ENCODE results near the gene ACAD8. TPM values are rescaled to one million over a fixed set of nuclear protein-coding genes. Genes with fewer than 3 reads are reported as not detected.
"Not testable (repeated sequence)": the region's sequence is repeated elsewhere in the genome, so short reads cannot be mapped to it uniquely, and the experiment has no call there.

ACAD8 gene
- total RNA-seq, 3 donors from 2014 or later = 18.2 to 19.0 (median 18.4) TPM

DNA sequence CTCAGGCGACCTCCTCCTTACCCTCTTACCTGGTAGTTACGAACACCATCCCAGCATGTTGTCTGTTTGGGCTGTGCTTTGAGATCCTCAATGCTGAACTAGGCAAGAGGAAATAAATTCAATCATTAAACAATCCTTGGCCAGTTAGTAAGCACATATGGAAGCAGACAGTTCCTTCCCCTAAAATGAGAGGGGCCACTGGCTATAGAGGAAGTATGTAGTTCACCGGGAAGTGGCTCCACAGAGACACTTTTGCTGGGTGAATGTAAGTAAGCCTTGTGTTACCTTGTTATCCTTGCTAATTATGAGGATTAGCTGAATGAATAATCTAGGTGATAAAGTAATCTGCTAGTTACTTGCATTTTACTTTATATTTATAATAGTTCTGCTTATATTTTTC is 3.1 kb upstream of the ACAD8 start:
- Mint-ChIP-seq H3K27me3 (ENCODE audit: low read depth) (no peaks in the 10 kb centered on the region), H3K36me3 (ENCODE audit: insufficient read depth) (peaks cover 26% of the 10 kb centered on the region), H3K4me3 (no peak overlapping the region), H3K9me3 (no peaks in the 10 kb centered on the region), H3K4me1 (ENCODE audit: low read depth) (peaks cover 31% of the 10 kb centered on the region)
- ATAC-seq = no peak
- no peak for DNase-seq

GRCh38 chr11:134250675-134251074 is 2.7 kb upstream of the ACAD8 start:
- no peak for DNase-seq
- H3K4me1 Mint-ChIP-seq (ENCODE audit: low read depth) = peaks cover 32% of the 10 kb centered on the region
- no peak for ATAC-seq
- H3K4me3 Mint-ChIP-seq = no peak overlapping the region
- peaks cover 26% of the 10 kb centered on the region for H3K36me3 Mint-ChIP-seq (ENCODE audit: insufficient read depth)
- H3K27me3 Mint-ChIP-seq (ENCODE audit: low read depth) = no peaks in the 10 kb centered on the region
- no peaks in the 10 kb centered on the region for H3K9me3 Mint-ChIP-seq

- Mint-ChIP-seq H3K36me3 (ENCODE audit: insufficient read depth) (peaks cover 18% of the 10 kb centered on the region), H3K9me3 (no peaks in the 10 kb centered on the region), H3K27me3 (ENCODE audit: low read depth) (no peaks in the 10 kb centered on the region), H3K4me3 (peak overlapping the region; percentile 96), H3K4me1 (ENCODE audit: low read depth) (peaks cover 33% of the 10 kb centered on the region)
- DNase-seq = no peak
- ATAC-seq = peak; percentile 27 to 30
These were observed 801 bp upstream of the ACAD8 start for GRCh38 chr11:134252346-134253187.

GRCh38 chr11:134254433-134255183 is 1.2 kb downstream of the ACAD8 start:
- no peaks in the 10 kb centered on the region for H3K9me3 Mint-ChIP-seq
- DNase-seq (no peak), ATAC-seq (no peak)
- peak overlapping the region; percentile 96 for H3K4me3 Mint-ChIP-seq
- H3K27me3 Mint-ChIP-seq (ENCODE audit: low read depth) = no peaks in the 10 kb centered on the region
- peaks cover 11% of the 10 kb centered on the region for H3K36me3 Mint-ChIP-seq (ENCODE audit: insufficient read depth)
- H3K4me1 Mint-ChIP-seq (ENCODE audit: low read depth) = peaks cover 28% of the 10 kb centered on the region

DNA sequence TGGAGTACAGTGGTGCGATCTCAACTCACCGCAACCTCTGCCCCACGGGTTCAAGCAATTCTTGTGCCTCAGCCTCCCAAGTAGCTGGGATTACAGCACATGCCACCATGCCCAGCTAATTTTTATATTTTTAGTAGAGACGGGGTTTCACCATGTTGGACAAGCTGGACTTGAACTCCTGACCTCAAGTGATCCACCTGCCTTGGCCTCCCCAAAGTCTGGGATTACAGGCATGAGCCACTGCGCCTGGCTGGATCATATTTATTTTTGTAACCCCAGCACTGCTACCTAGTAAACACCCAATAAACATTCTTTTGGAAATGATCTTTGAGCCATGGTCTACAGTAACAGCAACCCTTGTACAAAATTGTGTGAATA is 1.8 kb downstream of the ACAD8 start:
- peaks cover 28% of the 10 kb centered on the region for H3K4me1 Mint-ChIP-seq (ENCODE audit: low read depth)
- not testable (repeated sequence) for H3K9me3 Mint-ChIP-seq; H3K27me3 Mint-ChIP-seq (ENCODE audit: low read depth); ATAC-seq; DNase-seq; H3K4me3 Mint-ChIP-seq
- H3K36me3 Mint-ChIP-seq (ENCODE audit: insufficient read depth) = peaks cover 15% of the 10 kb centered on the region

DNA sequence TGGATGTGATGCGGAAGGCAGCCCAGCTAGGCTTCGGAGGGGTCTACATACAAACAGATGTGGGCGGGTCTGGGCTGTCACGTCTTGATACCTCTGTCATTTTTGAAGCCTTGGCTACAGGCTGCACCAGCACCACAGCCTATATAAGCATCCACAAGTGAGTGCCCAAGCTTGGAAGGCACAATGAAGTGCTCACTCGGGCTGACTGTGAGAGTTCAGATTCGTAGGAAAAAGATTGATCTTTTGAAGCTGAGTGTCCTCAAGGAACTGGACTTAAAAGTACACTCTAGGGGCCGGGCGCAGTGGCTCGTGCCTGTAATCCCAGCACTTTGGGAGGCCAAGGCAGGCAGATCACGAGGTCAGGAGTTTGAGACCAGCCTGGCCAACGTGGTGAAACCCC is 3.7 kb downstream of the ACAD8 start:
- Mint-ChIP-seq H3K36me3 (ENCODE audit: insufficient read depth) (peaks cover 21% of the 10 kb centered on the region), H3K4me1 (ENCODE audit: low read depth) (peaks cover 21% of the 10 kb centered on the region), H3K9me3 (no peaks in the 10 kb centered on the region), H3K27me3 (ENCODE audit: low read depth) (no peaks in the 10 kb centered on the region), H3K4me3 (no peak overlapping the region)
- ATAC-seq (no peak), DNase-seq (no peak)

DNA sequence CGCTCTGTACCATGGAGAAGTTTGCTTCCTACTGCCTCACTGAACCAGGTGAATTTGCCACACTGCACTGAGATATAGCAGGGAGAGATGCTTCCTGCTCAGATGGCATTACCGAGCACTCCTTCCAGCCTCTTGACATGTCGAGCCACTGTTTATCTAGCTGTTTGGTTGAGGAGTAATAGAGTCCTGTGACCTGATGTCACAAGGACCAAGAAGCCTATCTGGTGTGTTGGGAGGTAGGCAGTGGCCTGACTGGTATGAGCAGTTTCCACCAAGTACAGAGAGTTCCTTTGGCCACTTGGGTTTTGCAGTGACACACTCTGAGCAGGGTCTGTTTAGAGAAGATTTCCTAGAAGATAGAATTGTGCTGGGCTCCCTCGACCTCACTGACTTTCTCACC is 5.2 kb downstream of the ACAD8 start:
- H3K4me3 Mint-ChIP-seq = no peak overlapping the region
- peaks cover 13% of the 10 kb centered on the region for H3K4me1 Mint-ChIP-seq (ENCODE audit: low read depth)
- no peaks in the 10 kb centered on the region for H3K9me3 Mint-ChIP-seq
- ATAC-seq = no peak
- DNase-seq = no peak
- no peaks in the 10 kb centered on the region for H3K27me3 Mint-ChIP-seq (ENCODE audit: low read depth)
- peaks cover 23% of the 10 kb centered on the region for H3K36me3 Mint-ChIP-seq (ENCODE audit: insufficient read depth)

GRCh38 chr11:134260503-134260902 is 7.1 kb downstream of the ACAD8 start:
- DNase-seq = no peak
- ATAC-seq = no peak
- Mint-ChIP-seq H3K36me3 (ENCODE audit: insufficient read depth) (peaks cover 23% of the 10 kb centered on the region), H3K4me3 (no peak overlapping the region), H3K27me3 (ENCODE audit: low read depth) (no peaks in the 10 kb centered on the region), H3K9me3 (no peaks in the 10 kb centered on the region), H3K4me1 (ENCODE audit: low read depth) (peaks cover 1% of the 10 kb centered on the region)

- no peak for ATAC-seq
- H3K27me3 Mint-ChIP-seq (ENCODE audit: low read depth) = no peaks in the 10 kb centered on the region
- peaks cover 23% of the 10 kb centered on the region for H3K36me3 Mint-ChIP-seq (ENCODE audit: insufficient read depth)
- peaks cover 1% of the 10 kb centered on the region for H3K4me1 Mint-ChIP-seq (ENCODE audit: low read depth)
- no peak for DNase-seq
- no peak overlapping the region for H3K4me3 Mint-ChIP-seq
- H3K9me3 Mint-ChIP-seq = no peaks in the 10 kb centered on the region
These were observed 7.6 kb downstream of the ACAD8 start for GRCh38 chr11:134260983-134261382.

- Mint-ChIP-seq H3K36me3 (ENCODE audit: insufficient read depth) (peaks cover 23% of the 10 kb centered on the region), H3K27me3 (ENCODE audit: low read depth) (no peaks in the 10 kb centered on the region), H3K4me1 (ENCODE audit: low read depth) (no peaks in the 10 kb centered on the region), H3K4me3 (no peak overlapping the region), H3K9me3 (no peaks in the 10 kb centered on the region)
- peak; percentile 65 to 80 for ATAC-seq
- peak; percentile 33 for DNase-seq
These were observed 8.5 kb downstream of the ACAD8 start for GRCh38 chr11:134261626-134262488.

DNA sequence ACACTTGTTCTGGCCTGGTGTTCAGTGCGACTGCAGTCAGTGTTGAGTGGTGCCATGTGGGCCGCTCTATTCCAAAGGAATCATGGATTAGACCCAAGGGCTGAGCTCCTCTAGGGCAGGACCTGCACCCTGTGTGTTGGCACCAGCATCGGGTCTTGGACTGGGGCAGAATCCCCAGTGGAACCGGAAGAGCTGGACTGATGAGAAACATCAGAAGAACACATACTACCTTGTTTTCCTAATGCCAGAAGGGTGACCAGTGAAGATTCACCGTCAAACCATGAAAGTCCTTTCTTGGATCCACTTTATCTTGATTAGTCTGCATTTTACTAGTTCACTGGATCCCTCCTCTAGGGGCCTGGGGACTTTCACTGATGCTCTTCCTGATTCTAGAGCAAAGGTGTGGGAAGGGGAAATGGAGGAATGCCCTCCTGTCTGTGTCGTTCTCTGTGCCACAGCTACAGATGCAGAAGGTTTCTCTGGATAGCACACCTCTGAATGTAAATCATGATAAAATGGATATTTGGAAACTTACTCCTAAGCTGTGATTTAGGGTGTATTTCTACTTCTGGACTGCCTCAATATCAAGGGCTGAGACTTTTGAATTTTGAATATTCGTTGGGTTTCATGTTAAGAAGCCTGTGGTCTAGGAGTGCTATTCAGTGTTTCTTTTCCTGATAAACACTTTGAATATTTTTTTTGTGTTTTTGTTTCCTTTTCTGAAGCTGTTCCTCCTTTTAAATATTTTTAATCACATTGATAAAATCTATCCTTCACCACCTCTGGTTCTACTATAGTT is 11.8 kb downstream of the ACAD8 start:
- ATAC-seq = no peak
- Mint-ChIP-seq H3K4me1 (ENCODE audit: low read depth) (peaks cover 5% of the 10 kb centered on the region), H3K9me3 (no peaks in the 10 kb centered on the region), H3K27me3 (ENCODE audit: low read depth) (no peaks in the 10 kb centered on the region), H3K4me3 (no peak overlapping the region), H3K36me3 (ENCODE audit: insufficient read depth) (peaks cover 9% of the 10 kb centered on the region)
- DNase-seq = no peak

DNA sequence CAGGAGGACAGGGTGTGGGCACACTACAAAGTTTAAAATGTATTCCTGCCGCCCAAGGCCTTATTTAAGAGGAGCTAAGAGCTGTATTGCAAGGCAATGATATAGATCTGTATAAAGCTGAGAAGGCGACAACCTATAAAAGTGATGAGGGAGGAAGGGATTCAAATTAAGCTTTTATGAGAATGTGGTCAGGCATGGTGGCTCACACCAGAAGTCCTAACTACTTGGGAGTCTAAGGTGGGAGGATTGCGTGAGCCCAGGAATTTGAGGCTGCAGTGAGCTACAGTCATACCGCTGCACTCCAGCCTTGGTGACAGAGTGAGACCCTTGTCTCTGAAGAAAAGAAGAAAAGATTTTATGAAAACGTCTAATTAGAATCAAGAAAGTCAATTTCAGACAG is 13.1 kb downstream of the ACAD8 start:
- no peaks in the 10 kb centered on the region for H3K27me3 Mint-ChIP-seq (ENCODE audit: low read depth)
- no peak overlapping the region for H3K4me3 Mint-ChIP-seq
- peaks cover 16% of the 10 kb centered on the region for H3K4me1 Mint-ChIP-seq (ENCODE audit: low read depth)
- no peaks in the 10 kb centered on the region for H3K9me3 Mint-ChIP-seq
- no peak for ATAC-seq
- no peak for DNase-seq
- peaks cover 4% of the 10 kb centered on the region for H3K36me3 Mint-ChIP-seq (ENCODE audit: insufficient read depth)

- no peak for ATAC-seq
- H3K27me3 Mint-ChIP-seq (ENCODE audit: low read depth) = no peaks in the 10 kb centered on the region
These were observed 13.5 kb downstream of the ACAD8 start for GRCh38 chr11:134266841-134267251.

More at GRCh38 chr11:134266841-134267251, 13.5 kb downstream of the ACAD8 start:
- H3K4me1 Mint-ChIP-seq (ENCODE audit: low read depth) = peaks cover 18% of the 10 kb centered on the region
- peaks cover 4% of the 10 kb centered on the region for H3K36me3 Mint-ChIP-seq (ENCODE audit: insufficient read depth)
- DNase-seq = no peak
- no peaks in the 10 kb centered on the region for H3K9me3 Mint-ChIP-seq
- H3K4me3 Mint-ChIP-seq = no peak overlapping the region
